LNCaP clone FGC (cell line): Measurements from ENCODE around the gene EML6.

Source experiments
- DNase-seq: peaks from one replicate; pipeline ENCODE4 v3.0.0-alpha.2; 2011; ENCODE audit warnings: low read depth
- H3K4me3 ChIP-seq: 2 replicates; pipeline ENCODE4 v1.5.1; 2011; ENCODE audit warnings: mild to moderate bottlenecking, low read depth, low read length, control low read depth
- TF ChIP-seq, protein P1 (sequence below): IDR thresholded peaks from 2 replicates; pipeline ENCODE4 v1.5.1; 2012; ENCODE audit warnings: mild to moderate bottlenecking; ENCODE audit not compliant: control insufficient read depth, insufficient read depth; ENCODE audit errors: extremely low read depth

Gene EML6

DNA sequence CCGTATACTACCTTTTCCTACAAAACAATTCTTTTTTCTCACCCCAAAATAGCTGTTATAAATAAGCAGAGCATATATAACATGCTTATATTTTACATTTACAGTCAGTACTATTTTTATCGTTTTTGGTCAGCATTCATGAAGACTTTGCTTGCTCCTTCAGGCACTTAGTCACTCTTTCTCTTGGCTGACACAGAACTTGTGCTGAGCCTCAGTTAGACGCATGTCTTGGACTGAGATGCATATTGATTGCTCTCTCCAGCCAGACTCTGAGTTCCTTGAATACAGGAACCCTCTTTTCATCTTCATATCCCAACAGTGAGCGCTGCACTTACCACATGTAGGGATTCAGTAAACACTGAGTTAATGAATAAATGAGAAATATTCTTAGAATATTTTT is 168.4 kb downstream of the EML6 start:
- H3K4me3 ChIP-seq: no peak overlapping the region
- TF ChIP-seq, protein P1, sequence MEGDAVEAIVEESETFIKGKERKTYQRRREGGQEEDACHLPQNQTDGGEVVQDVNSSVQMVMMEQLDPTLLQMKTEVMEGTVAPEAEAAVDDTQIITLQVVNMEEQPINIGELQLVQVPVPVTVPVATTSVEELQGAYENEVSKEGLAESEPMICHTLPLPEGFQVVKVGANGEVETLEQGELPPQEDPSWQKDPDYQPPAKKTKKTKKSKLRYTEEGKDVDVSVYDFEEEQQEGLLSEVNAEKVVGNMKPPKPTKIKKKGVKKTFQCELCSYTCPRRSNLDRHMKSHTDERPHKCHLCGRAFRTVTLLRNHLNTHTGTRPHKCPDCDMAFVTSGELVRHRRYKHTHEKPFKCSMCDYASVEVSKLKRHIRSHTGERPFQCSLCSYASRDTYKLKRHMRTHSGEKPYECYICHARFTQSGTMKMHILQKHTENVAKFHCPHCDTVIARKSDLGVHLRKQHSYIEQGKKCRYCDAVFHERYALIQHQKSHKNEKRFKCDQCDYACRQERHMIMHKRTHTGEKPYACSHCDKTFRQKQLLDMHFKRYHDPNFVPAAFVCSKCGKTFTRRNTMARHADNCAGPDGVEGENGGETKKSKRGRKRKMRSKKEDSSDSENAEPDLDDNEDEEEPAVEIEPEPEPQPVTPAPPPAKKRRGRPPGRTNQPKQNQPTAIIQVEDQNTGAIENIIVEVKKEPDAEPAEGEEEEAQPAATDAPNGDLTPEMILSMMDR: no peak
- no peak for DNase-seq

DNA sequence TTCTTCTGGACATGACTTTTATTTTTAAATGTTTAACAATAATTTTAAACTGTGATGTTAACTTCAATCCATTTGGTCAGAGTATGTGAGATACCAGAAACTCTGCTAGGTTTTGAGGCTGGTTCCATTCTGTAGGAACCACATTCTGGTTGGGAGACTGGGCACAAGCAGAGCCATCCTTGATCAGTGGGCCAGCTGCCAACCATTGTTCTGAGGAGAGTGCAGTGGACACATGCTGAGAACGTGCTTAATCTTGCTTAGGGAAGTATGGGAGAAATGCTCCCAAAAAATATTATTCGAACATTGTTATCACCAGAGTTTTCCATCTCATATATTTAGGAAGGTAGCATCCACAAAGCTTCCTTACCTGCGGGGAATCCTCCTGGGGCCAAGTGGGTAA is 171.0 kb downstream of the EML6 start:
- no peak for DNase-seq
- TF ChIP-seq, protein P1: no peak
- no peak overlapping the region for H3K4me3 ChIP-seq

DNA sequence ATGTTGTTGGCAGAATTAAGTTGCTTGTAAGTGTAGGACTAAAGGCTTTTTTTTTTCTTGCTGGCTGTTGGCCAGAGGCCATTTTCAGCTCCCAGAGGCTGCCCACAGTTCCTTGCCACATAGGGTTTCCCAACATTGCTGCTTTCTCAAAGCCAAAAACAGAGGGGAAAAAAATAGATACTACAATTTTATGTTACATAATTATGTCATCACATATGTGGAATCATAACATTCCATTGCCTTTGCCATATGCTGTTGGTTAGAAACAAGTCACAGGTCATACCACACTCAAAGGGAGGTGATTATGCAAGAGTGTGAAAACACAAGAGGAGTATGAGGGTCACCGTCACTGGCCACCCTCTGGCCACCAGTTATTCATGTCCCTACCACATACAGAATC is 172.3 kb downstream of the EML6 start:
- no peak overlapping the region for H3K4me3 ChIP-seq
- no peak for DNase-seq
- TF ChIP-seq, protein P1: no peak

DNA sequence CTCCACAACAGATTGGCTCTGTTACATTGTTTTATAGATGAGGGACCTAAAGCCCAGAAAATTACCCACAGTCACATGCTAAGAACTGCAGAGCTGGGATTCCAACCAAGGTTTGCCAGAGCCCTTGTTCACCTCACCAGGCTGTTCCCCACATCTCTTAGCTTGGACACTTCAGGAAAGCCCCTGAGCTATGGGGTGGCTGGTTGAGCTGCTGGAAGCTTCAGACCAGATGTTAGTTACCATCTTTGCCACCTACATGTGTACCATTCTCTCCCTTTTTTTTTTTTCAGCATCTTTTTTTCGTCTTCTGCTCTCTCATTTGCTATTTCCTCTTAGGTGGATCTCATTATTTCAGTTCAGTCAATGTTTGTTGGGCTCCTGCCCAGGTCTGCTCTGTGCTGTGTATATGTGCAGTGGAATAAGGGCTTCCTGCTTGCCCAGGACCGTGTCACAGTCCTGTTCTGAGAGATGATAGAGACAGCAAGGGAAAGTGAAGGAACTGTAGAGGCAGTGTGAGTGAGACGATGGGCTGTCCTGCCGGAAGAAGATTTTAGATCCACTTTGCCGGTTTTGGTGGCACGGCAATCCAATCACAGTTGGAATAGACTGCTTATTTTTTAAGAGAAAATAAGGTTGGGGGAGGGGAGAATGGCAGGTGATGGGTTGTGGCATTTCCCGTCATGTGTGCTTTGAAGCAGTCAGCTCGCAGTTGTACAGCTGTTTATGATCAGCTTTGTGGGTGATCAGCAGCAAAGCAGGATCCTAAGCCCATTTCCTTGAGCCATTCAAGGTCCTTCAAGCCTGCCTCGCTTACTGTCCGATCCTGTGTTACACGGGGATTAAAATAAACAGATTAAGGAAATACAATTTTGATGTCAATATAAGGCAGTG is 174.2 kb downstream of the EML6 start:
- H3K4me3 ChIP-seq: no peak overlapping the region
- DNase-seq: no peak
- TF ChIP-seq, protein P1: no peak

DNA sequence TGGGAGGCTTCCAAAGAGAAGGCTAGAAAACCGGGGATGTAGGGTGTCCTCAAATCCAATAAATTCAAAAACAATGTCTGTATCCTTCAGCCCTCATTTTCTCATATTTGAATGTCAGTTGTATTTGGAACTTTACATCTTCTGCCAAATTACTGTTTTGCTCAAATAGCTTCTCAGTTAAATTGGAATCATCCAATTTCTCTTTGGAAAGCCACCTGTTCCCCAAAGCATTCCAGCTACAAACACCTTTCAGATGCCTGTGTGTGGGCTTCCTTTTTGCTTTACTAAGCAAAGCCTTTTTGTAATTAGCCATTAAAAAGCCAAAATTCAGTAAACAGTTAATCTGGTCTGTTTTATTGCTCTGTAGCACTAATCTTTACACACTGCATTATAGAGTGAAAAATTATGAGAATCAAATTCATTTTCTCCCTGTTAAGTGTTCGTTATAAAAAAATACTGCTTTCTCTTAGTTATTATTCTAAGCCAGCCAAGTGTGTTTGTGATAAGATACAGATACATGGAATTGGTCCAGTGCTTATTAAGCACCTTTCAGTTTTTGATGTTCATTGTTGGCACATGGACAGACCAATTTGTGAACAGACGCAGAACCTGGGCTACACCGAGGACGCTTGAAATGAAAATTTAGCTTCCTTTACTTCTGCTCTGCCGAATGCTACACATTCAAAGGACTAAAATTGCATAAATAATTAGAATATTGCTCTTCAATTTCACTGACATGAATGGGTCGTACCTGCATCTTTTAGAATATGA is 175.2 kb downstream of the EML6 start:
- DNase-seq: no peak
- H3K4me3 ChIP-seq: no peak overlapping the region
- TF ChIP-seq, protein P1: no peak

DNA sequence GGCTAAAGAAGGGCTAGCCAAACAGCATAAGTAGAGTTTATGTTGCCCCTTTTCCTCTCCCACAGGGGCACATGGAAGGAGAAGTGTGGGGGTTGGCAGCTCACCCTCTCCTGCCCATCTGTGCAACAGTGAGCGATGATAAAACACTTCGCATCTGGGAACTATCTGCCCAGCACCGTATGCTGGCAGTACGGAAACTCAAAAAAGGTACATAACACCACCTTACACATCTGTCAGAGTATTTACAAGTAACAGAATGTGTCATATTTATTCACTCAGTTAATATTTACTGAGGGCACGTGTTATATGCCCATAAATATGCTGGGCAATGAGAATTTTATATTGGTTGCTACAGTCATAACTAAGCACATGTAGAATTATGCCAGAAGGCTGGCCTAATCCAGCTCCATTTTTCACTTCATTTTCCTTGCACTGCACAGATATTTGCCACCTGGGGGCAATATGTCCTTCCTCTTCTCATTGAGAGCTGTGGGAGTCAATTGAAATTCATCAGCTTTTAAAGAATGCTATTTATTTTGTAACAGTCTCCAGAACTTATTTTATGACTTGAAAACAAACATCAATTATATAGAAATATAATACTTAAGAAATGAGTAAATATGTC is 176.2 kb downstream of the EML6 start:
- peak; percentile 79 for DNase-seq
- H3K4me3 ChIP-seq: no peak overlapping the region
- TF ChIP-seq, protein P1: peak; percentile 54
